Spinal cord (tissue), 10 donors: Measurements from ENCODE around the gene DGKB. TPM values are rescaled to one million over a fixed set of nuclear protein-coding genes. Genes with fewer than 3 reads are reported as not detected.

Experiments used
- DNase-seq, 6 donors: peaks; one replicate each; pipeline versions ENCODE4 v3.0.0 to v3.0.0-alpha.2; 2013 to 2015; ENCODE audit warnings: low spot score in 6 of 6, low read depth in 4 of 6
- H3K27ac ChIP-seq: one replicate; pipeline ENCODE4 v1.5.1; 2013; ENCODE audit warnings: low read depth, low read length, control low read depth
- H3K27me3 ChIP-seq: one replicate; pipeline ENCODE4 v1.6.1; 2013; ENCODE audit warnings: low read length; ENCODE audit not compliant: control insufficient read depth, insufficient read depth
- H3K36me3 ChIP-seq: one replicate; pipeline ENCODE4 v1.6.1; 2013; ENCODE audit warnings: low read length; ENCODE audit not compliant: control insufficient read depth, insufficient read depth
- H3K4me1 ChIP-seq: one replicate; pipeline ENCODE4 v1.6.1; 2013; ENCODE audit warnings: low read length; ENCODE audit not compliant: control insufficient read depth, insufficient read depth
- H3K4me3 ChIP-seq: one replicate; pipeline ENCODE4 v1.5.1; 2013; ENCODE audit warnings: low read depth, low read length, control low read depth
- H3K9me3 ChIP-seq: one replicate; pipeline ENCODE4 v1.6.1; 2013; ENCODE audit warnings: low read length; ENCODE audit not compliant: control insufficient read depth, insufficient read depth
- WGBS: methylation state at CpG from one replicate; pipeline ENCODE4 v1.1.5; 2013; ENCODE audit warnings: missing lambda C conversion rate; ENCODE audit not compliant: insufficient coverage; 5-methylcytosine and 5-hydroxymethylcytosine counted together
- polyA plus RNA-seq, 2 donors: library from polyadenylated mRNA; unstranded; fragments of 120-200 nt; gene quantifications; one replicate each; pipeline ENCODE4 v1.2.1, GENCODE V29; 2013; ENCODE audit not compliant: insufficient read length in 2 of 2
- total RNA-seq, 2 donors: library from RNA; depleted of rRNA in 1 of 2; stranded (reverse); fragments of 120-200 nt in 1 of 2; fragments of >200 nt in 1 of 2; gene quantifications; one replicate each; pipeline versions ENCODE4 v1.2.3 to v1.2.4, GENCODE V29; 2013 to 2014
- donor health status: healthy.

Gene DGKB
- total and polyA plus RNA-seq, 4 donors, result 13.6 to 31.4 (median 20.2) TPM

DNA sequence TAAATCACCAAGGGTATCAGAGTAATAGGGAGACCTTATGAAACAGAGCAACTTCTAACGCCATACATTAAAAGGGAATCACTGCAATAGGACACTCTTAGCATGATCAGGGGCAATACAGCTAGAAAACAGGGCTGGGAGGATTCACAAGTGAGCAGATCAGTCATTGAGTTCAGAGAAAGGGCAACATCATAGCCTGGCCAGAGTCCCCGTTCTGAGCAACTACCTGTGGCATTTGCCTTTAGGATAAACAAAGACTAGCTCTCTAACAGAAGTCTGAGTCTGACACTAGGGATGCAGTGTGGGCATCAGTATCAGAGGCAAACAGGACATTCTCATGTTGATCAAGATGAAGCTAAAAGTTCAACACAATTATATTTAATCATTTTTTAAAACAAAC, 297.9 kb downstream of the DGKB start:
- 67% methylated on average over 2 of the region's 2 CpGs for WGBS
- no peak for DNase-seq

DNA sequence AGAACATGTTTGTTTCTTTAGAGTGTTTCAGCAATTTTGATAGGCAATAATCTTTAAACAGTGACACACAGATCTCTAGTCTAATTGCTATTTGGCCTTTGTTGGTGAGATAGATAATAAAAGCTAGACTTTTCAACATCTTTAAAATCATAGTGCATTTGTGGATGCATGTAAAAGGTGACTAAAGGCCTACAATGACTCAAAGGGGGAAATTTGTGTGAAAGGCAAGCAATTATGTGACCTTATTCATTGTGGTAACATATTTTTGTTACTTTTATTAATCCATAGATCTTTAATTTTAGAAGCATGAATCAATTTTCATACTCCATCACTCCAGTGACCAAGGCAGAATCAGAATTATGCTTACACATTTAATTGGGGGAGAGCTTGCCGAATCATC, 299.7 kb downstream of the DGKB start:
- Histone ChIP-seq H3K36me3 (no peaks in the 10 kb centered on the region), H3K27me3 (no peaks in the 10 kb centered on the region), H3K4me1 (no peaks in the 10 kb centered on the region), H3K27ac (no peak overlapping the region), H3K4me3 (no peak overlapping the region), H3K9me3 (no peaks in the 10 kb centered on the region)
- WGBS, result no CpG with 5 or more reads among the region's 1 CpG
- no peak for DNase-seq

More for the DNA sequence above, 297.9 kb downstream of the DGKB start:
- H3K4me1 ChIP-seq, result no peaks in the 10 kb centered on the region
- H3K27ac ChIP-seq, result no peak overlapping the region
- H3K4me3 ChIP-seq, result no peak overlapping the region
- no peaks in the 10 kb centered on the region for H3K9me3 ChIP-seq
- no peaks in the 10 kb centered on the region for H3K27me3 ChIP-seq
- no peaks in the 10 kb centered on the region for H3K36me3 ChIP-seq

- WGBS, result 79% methylated on average over 2 of the region's 2 CpGs
Observed at GRCh38 chr7:14600766-14601367, 301.7 kb downstream of the DGKB start.

GRCh38 chr7:14598978-14599377, 303.6 kb downstream of the DGKB start:
- WGBS, result 92% methylated on average over 1 of the region's 3 CpGs

More at GRCh38 chr7:14600766-14601367, 301.7 kb downstream of the DGKB start:
- no peaks in the 10 kb centered on the region for H3K4me1 ChIP-seq
- H3K4me3 ChIP-seq, result no peak overlapping the region
- H3K27me3 ChIP-seq, result no peaks in the 10 kb centered on the region
- no peaks in the 10 kb centered on the region for H3K9me3 ChIP-seq
- no peaks in the 10 kb centered on the region for H3K36me3 ChIP-seq
- no peak overlapping the region for H3K27ac ChIP-seq
- no peak for DNase-seq

DNA sequence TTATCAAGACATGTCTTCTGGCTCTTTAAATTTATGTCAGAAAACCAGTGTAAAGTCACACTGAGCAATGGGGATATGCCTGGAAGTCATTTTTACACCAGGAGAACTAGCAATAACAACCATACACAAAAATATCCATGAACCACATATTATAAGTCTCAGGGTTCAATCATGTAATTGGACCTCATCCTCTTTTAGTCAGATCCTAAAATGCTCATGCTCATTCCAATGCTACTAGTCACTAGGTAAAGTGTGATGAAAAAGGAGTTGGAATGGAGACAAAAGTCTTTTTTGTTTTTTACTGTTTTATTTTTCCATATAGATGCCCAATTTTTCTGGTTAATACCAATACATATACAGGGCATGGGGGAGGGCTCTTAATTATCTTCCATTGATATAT, 306.1 kb downstream of the DGKB start:
- Histone ChIP-seq H3K27me3 (no peaks in the 10 kb centered on the region), H3K4me3 (no peak overlapping the region), H3K27ac (no peak overlapping the region), H3K9me3 (no peaks in the 10 kb centered on the region), H3K4me1 (no peaks in the 10 kb centered on the region), H3K36me3 (no peaks in the 10 kb centered on the region)
- DNase-seq, result no peak

More at GRCh38 chr7:14598978-14599377, 303.6 kb downstream of the DGKB start:
- Histone ChIP-seq H3K27ac (no peak overlapping the region), H3K9me3 (no peaks in the 10 kb centered on the region), H3K27me3 (no peaks in the 10 kb centered on the region), H3K36me3 (no peaks in the 10 kb centered on the region), H3K4me3 (no peak overlapping the region), H3K4me1 (no peaks in the 10 kb centered on the region)
- peak in 1 of 6 donors; percentile 9 for DNase-seq

GRCh38 chr7:14590206-14590605, 312.3 kb downstream of the DGKB start:
- Histone ChIP-seq H3K9me3 (peaks cover 5% of the 10 kb centered on the region), H3K36me3 (no peaks in the 10 kb centered on the region), H3K4me1 (no peaks in the 10 kb centered on the region), H3K4me3 (no peak overlapping the region), H3K27ac (no peak overlapping the region), H3K27me3 (no peaks in the 10 kb centered on the region)
- WGBS, result 80% methylated on average over 3 of the region's 3 CpGs
- no peak for DNase-seq

GRCh38 chr7:14585232-14585631, 317.3 kb downstream of the DGKB start:
- Histone ChIP-seq H3K27ac (no peak overlapping the region), H3K9me3 (peaks cover 5% of the 10 kb centered on the region), H3K4me3 (no peak overlapping the region), H3K27me3 (no peaks in the 10 kb centered on the region), H3K4me1 (no peaks in the 10 kb centered on the region), H3K36me3 (no peaks in the 10 kb centered on the region)
- WGBS, result 92% methylated on average over 2 of the region's 2 CpGs
- DNase-seq, result no peak

- Histone ChIP-seq H3K4me3 (no peak overlapping the region), H3K9me3 (peaks cover 5% of the 10 kb centered on the region), H3K27me3 (no peaks in the 10 kb centered on the region), H3K27ac (no peak overlapping the region), H3K36me3 (no peaks in the 10 kb centered on the region), H3K4me1 (no peaks in the 10 kb centered on the region)
- DNase-seq, result no peak
Observed at GRCh38 chr7:14583518-14583917, 319.0 kb downstream of the DGKB start.

- no CpG with 5 or more reads among the region's 4 CpGs for WGBS
- H3K36me3 ChIP-seq, result no peaks in the 10 kb centered on the region
- DNase-seq, result no peak
- H3K27me3 ChIP-seq, result no peaks in the 10 kb centered on the region
- H3K4me3 ChIP-seq, result no peak overlapping the region
- no peaks in the 10 kb centered on the region for H3K4me1 ChIP-seq
- H3K27ac ChIP-seq, result no peak overlapping the region
- peaks cover 5% of the 10 kb centered on the region for H3K9me3 ChIP-seq
Observed at GRCh38 chr7:14582010-14582409, 320.5 kb downstream of the DGKB start.

DNA sequence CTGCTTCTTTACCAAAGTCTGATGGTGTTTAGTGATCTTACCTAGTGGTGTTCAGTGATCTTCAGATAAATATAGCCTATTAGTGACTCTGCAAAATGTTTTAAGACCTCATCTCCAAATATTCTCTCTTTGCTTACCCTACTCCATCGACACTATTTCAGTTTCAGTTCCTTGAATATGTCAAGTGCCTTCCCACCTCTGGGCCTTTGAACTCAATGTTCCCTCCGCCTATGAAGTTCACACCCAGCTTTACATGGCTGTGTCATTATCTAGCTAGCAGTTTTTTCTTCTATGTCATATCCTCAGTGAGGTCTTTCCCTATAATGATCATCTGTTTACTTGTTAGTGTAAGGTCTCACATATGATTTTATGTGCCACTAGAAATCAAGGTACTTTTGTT, 322.6 kb downstream of the DGKB start:
- no peak for DNase-seq
- no peaks in the 10 kb centered on the region for H3K36me3 ChIP-seq
- no peaks in the 10 kb centered on the region for H3K4me1 ChIP-seq
- no peaks in the 10 kb centered on the region for H3K27me3 ChIP-seq
- H3K4me3 ChIP-seq, result no peak overlapping the region
- H3K9me3 ChIP-seq, result no peaks in the 10 kb centered on the region
- 93% methylated on average over 1 of the region's 2 CpGs for WGBS
- no peak overlapping the region for H3K27ac ChIP-seq
